Measurements from ENCODE around the gene RAP2A.

Gene RAP2A

GRCh38 chr13:97499181-97499580 lies 65.2 kb downstream of the RAP2A start:
- DNase-seq, result no peak

GRCh38 chr13:97502181-97502580 lies 68.2 kb downstream of the RAP2A start:
- DNase-seq, result no peak

- no peak for DNase-seq
Measured at GRCh38 chr13:97502706-97503105, 68.7 kb downstream of the RAP2A start.

GRCh38 chr13:97505017-97505416 lies 71.0 kb downstream of the RAP2A start:
- DNase-seq, result no peak

GRCh38 chr13:97506511-97506910 lies 72.5 kb downstream of the RAP2A start:
- DNase-seq, result no peak

GRCh38 chr13:97512732-97513131 lies 78.8 kb downstream of the RAP2A start:
- DNase-seq, result no peak

- no peak for DNase-seq
Measured at GRCh38 chr13:97515643-97516042, 81.7 kb downstream of the RAP2A start.

GRCh38 chr13:97517967-97518366 lies 84.0 kb downstream of the RAP2A start:
- DNase-seq, result no peak

Measured in NCI-H1436 treated with DMSO at 0.1 percent for 48 hours (cell line).